GM23338 (cell line): ENCODE results near the gene GPR39. TPM values are rescaled to one million over a fixed set of nuclear protein-coding genes. Genes with fewer than 3 reads are reported as not detected.

Experiments
- ATAC-seq: fragments of 200-7000 bp; cut with Tn5 transposase; 3 replicates; pipeline ENCODE4 v1.9.1; 2020
- DNase-seq: peaks from one replicate; pipeline ENCODE4 v3.0.0-alpha.2; 2015; ENCODE audit warnings: low spot score
- H2AFZ ChIP-seq: fragments of 200-600 bp; sonication (generic); 2 replicates; pipeline ENCODE4 v1.8.0; 2016; ENCODE audit warnings: antibody characterized with exemption, mild to moderate bottlenecking, moderate library complexity
- H3F3A ChIP-seq: fragments of 200-600 bp; sonication (generic); replicated peaks from 2 replicates; pipeline ENCODE4 v1.8.0; 2017; ENCODE audit warnings: antibody characterized with exemption, mixed run types, low read depth
- H3K27ac ChIP-seq: fragments of 200-600 bp; sonication (generic); 2 replicates; pipeline ENCODE4 v1.6.1; 2016; ENCODE audit warnings: low read depth
- H3K27me3 ChIP-seq: fragments of 200-600 bp; sonication (generic); 2 replicates; pipeline ENCODE4 v1.8.0; 2016; ENCODE audit warnings: mild to moderate bottlenecking, mixed run types, moderate library complexity; ENCODE audit not compliant: insufficient read depth
- H3K36me3 ChIP-seq: fragments of 200-600 bp; sonication (generic); 2 replicates; pipeline ENCODE4 v1.8.0; 2016; ENCODE audit warnings: mild to moderate bottlenecking; ENCODE audit not compliant: insufficient read depth
- H3K4me1 ChIP-seq: fragments of 200-600 bp; sonication (generic); 2 replicates; pipeline ENCODE4 v1.8.0; 2016; ENCODE audit warnings: mild to moderate bottlenecking, moderate library complexity; ENCODE audit not compliant: insufficient read depth
- H3K4me2 ChIP-seq: fragments of 200-600 bp; sonication (generic); 2 replicates; pipeline ENCODE4 v1.7.1; 2017; ENCODE audit warnings: mixed run types
- H3K4me3 ChIP-seq: fragments of 200-600 bp; sonication (generic); 2 replicates; pipeline ENCODE4 v1.6.1; 2016; ENCODE audit warnings: mixed run types
- H3K79me2 ChIP-seq: fragments of 200-600 bp; sonication (generic); replicated peaks from 2 replicates; pipeline ENCODE4 v1.8.0; 2017; ENCODE audit warnings: mild to moderate bottlenecking; ENCODE audit not compliant: insufficient read depth
- H3K9me2 ChIP-seq: fragments of 200-600 bp; sonication (generic); 2 replicates; pipeline ENCODE4 v1.8.0; 2017; ENCODE audit not compliant: insufficient read depth
- H4K20me1 ChIP-seq: fragments of 200-600 bp; sonication (generic); replicated peaks from 2 replicates; pipeline ENCODE4 v1.8.0; 2017; ENCODE audit warnings: mild to moderate bottlenecking; ENCODE audit not compliant: insufficient read depth
- H3K27ac Mint-ChIP-seq: 2 replicates; pipeline ENCODE4 v1.8.0; 2020; ENCODE audit warnings: inconsistent platforms, mild to moderate bottlenecking, moderate library complexity, mixed read lengths
- H3K27me3 Mint-ChIP-seq: 3 replicates; pipeline ENCODE4 v1.8.0; 2022; ENCODE audit warnings: low read depth, mild to moderate bottlenecking, moderate library complexity, mixed read lengths, inconsistent platforms; ENCODE audit not compliant: insufficient read depth, poor library complexity
- H3K36me3 Mint-ChIP-seq: 3 replicates; pipeline ENCODE4 v1.8.0; 2021; ENCODE audit warnings: low read depth, mild to moderate bottlenecking, inconsistent platforms, moderate library complexity, mixed read lengths
- H3K4me1 Mint-ChIP-seq: 3 replicates; pipeline ENCODE4 v1.8.0; 2020; ENCODE audit warnings: mild to moderate bottlenecking, inconsistent platforms, mixed read lengths
- H3K4me3 Mint-ChIP-seq: 3 replicates; pipeline ENCODE4 v1.8.0; 2021; ENCODE audit warnings: moderate library complexity, mild to moderate bottlenecking, inconsistent platforms, mixed read lengths
- H3K9me3 Mint-ChIP-seq: 3 replicates; pipeline ENCODE4 v1.8.0; 2020; ENCODE audit warnings: moderate library complexity, mild to moderate bottlenecking, inconsistent platforms, mixed read lengths
- CREB1 ChIP-seq: fragments of 250-450 bp; sonication (Bioruptor Pico); IDR thresholded peaks from 2 replicates; pipeline ENCODE4 v1.5.0; 2020; ENCODE audit warnings: low read depth, mild to moderate bottlenecking, moderate library complexity
- ETS1 ChIP-seq: IDR thresholded peaks from 2 replicates; pipeline ENCODE4 v1.6.1; 2016; ENCODE audit warnings: antibody characterized with exemption
- EZH2 ChIP-seq: fragments of 200-600 bp; sonication (generic); IDR thresholded peaks from one replicate; pipeline ENCODE4 v1.8.0; 2017; ENCODE audit warnings: antibody characterized with exemption, mild to moderate bottlenecking, low read depth; ENCODE audit not compliant: unreplicated experiment
- EZH2phosphoT487 ChIP-seq: fragments of 200-600 bp; sonication (generic); IDR thresholded peaks from one replicate; pipeline ENCODE4 v1.8.1; 2018; ENCODE audit warnings: antibody characterized with exemption; ENCODE audit not compliant: unreplicated experiment
- JUNB ChIP-seq: IDR thresholded peaks from one replicate; pipeline ENCODE4 v1.6.1; 2016; ENCODE audit warnings: antibody characterized with exemption; ENCODE audit not compliant: unreplicated experiment
- NANOG ChIP-seq: IDR thresholded peaks from 2 replicates; pipeline ENCODE4 v1.6.1; 2016; ENCODE audit warnings: antibody characterized with exemption, borderline replicate concordance
- STAT1 ChIP-seq: IDR thresholded peaks from one replicate; pipeline ENCODE4 v1.6.1; 2016; ENCODE audit warnings: antibody characterized with exemption; ENCODE audit not compliant: unreplicated experiment
- ZNF114 ChIP-seq: fragments of 250-450 bp; sonication (Bioruptor Pico); IDR thresholded peaks from 2 replicates; pipeline ENCODE4 v1.5.0; 2020; ENCODE audit warnings: mild to moderate bottlenecking, moderate library complexity
- polyA plus RNA-seq: library from polyadenylated mRNA; unstranded; fragments of >200 nt; fragmentation: Nextera tagmentation; extraction: Ambion mirVana; gene quantifications from 2 replicates; pipeline ENCODE4 v1.2.1, GENCODE V29; 2016
- total RNA-seq: library from RNA; depleted of rRNA; stranded (reverse); fragments of >200 nt; shearing (Covaris generic); gene quantifications from 2 replicates; pipeline ENCODE4 v1.2.3, GENCODE V29; 2014
- TF ChIP-seq, protein P1 (sequence below): fragments of 250-450 bp; sonication (Bioruptor Pico); IDR thresholded peaks from 2 replicates; pipeline ENCODE4 v1.5.0; 2020; ENCODE audit warnings: mild to moderate bottlenecking, moderate library complexity
- TF ChIP-seq, protein P2 (sequence below): IDR thresholded peaks from one replicate; pipeline ENCODE4 v1.6.1; 2018; ENCODE audit warnings: antibody characterized with exemption; ENCODE audit not compliant: unreplicated experiment

GPR39 gene
- total and polyA plus RNA-seq, 2 experiments from 2014 or later, result 0.55 to 1.9 TPM

DNA sequence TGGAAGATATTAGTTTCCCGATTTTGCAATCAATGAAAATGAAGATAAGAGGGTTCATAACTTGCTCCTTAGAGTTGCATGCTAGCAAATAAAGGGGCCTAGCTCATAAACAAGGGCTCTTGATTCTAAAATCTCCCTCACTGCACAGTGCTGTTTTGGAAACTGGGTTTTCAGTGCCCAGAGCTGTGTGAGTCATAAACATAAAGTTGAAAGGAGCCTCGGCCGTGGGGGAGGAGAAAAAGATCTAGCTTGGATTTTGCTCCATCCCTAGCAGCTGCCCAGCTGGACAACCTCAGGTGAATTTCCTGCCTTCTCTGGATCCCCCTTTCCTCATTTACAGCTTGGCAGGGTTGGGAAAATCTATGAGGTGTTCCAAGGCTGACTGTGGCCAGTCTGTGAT lies 210.9 kb downstream of the GPR39 start (continued):
- TF ChIP-seq, protein P1, sequence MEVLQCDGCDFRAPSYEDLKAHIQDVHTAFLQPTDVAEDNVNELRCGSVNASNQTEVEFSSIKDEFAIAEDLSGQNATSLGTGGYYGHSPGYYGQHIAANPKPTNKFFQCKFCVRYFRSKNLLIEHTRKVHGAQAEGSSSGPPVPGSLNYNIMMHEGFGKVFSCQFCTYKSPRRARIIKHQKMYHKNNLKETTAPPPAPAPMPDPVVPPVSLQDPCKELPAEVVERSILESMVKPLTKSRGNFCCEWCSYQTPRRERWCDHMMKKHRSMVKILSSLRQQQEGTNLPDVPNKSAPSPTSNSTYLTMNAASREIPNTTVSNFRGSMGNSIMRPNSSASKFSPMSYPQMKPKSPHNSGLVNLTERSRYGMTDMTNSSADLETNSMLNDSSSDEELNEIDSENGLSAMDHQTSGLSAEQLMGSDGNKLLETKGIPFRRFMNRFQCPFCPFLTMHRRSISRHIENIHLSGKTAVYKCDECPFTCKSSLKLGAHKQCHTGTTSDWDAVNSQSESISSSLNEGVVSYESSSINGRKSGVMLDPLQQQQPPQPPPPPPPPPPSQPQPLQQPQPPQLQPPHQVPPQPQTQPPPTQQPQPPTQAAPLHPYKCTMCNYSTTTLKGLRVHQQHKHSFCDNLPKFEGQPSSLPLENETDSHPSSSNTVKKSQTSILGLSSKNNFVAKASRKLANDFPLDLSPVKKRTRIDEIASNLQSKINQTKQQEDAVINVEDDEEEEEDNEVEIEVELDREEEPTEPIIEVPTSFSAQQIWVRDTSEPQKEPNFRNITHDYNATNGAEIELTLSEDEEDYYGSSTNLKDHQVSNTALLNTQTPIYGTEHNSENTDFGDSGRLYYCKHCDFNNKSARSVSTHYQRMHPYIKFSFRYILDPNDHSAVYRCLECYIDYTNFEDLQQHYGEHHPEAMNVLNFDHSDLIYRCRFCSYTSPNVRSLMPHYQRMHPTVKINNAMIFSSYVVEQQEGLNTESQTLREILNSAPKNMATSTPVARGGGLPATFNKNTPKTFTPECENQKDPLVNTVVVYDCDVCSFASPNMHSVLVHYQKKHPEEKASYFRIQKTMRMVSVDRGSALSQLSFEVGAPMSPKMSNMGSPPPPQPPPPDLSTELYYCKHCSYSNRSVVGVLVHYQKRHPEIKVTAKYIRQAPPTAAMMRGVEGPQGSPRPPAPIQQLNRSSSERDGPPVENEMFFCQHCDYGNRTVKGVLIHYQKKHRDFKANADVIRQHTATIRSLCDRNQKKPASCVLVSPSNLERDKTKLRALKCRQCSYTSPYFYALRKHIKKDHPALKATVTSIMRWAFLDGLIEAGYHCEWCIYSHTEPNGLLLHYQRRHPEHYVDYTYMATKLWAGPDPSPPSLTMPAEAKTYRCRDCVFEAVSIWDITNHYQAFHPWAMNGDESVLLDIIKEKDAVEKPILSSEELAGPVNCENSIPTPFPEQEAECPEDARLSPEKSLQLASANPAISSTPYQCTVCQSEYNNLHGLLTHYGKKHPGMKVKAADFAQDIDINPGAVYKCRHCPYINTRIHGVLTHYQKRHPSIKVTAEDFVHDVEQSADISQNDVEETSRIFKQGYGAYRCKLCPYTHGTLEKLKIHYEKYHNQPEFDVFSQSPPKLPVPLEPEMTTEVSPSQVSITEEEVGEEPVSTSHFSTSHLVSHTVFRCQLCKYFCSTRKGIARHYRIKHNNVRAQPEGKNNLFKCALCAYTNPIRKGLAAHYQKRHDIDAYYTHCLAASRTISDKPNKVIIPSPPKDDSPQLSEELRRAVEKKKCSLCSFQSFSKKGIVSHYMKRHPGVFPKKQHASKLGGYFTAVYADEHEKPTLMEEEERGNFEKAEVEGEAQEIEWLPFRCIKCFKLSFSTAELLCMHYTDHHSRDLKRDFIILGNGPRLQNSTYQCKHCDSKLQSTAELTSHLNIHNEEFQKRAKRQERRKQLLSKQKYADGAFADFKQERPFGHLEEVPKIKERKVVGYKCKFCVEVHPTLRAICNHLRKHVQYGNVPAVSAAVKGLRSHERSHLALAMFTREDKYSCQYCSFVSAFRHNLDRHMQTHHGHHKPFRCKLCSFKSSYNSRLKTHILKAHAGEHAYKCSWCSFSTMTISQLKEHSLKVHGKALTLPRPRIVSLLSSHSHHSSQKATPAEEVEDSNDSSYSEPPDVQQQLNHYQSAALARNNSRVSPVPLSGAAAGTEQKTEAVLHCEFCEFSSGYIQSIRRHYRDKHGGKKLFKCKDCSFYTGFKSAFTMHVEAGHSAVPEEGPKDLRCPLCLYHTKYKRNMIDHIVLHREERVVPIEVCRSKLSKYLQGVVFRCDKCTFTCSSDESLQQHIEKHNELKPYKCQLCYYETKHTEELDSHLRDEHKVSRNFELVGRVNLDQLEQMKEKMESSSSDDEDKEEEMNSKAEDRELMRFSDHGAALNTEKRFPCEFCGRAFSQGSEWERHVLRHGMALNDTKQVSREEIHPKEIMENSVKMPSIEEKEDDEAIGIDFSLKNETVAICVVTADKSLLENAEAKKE (CRISPR knock-in tag), result no peak
- TF ChIP-seq ETS1, result no peak
- TF ChIP-seq EZH2, result no peak
- TF ChIP-seq NANOG, result no peak

- Mint-ChIP-seq H3K27me3 (peaks cover 2% of the 10 kb centered on the region), H3K4me3 (no peak overlapping the region), H3K27ac (no peak overlapping the region), H3K36me3 (no peaks in the 10 kb centered on the region), H3K4me1 (peaks cover 9% of the 10 kb centered on the region; the same call in 2 of the 3 replicates), H3K9me3 (peaks cover 3% of the 10 kb centered on the region; the same call in 1 of the 3 replicates)
- no peaks in the 10 kb centered on the region for H3K36me3 ChIP-seq
- no peaks in the 10 kb centered on the region for H3K27me3 ChIP-seq
- peaks cover 29% of the 10 kb centered on the region; the same call in 1 of the 2 replicates for H3K9me2 ChIP-seq
- peaks cover 14% of the 10 kb centered on the region; the same call in 1 of the 2 replicates for H3K4me1 ChIP-seq
- peak overlapping the region; percentile 69 for H2AFZ ChIP-seq
- no peak overlapping the region for H3K4me3 ChIP-seq
- no peaks in the 10 kb centered on the region for H4K20me1 ChIP-seq
- no peak for ATAC-seq
- no peaks in the 10 kb centered on the region for H3K79me2 ChIP-seq
- DNase-seq, result no peak
- H3K4me2 ChIP-seq, result peak overlapping the region; percentile 35; the same call in 1 of the 2 replicates
- no peaks in the 10 kb centered on the region for H3F3A ChIP-seq
- no peak overlapping the region for H3K27ac ChIP-seq
- TF ChIP-seq JUNB, result no peak
- TF ChIP-seq, protein P2, sequence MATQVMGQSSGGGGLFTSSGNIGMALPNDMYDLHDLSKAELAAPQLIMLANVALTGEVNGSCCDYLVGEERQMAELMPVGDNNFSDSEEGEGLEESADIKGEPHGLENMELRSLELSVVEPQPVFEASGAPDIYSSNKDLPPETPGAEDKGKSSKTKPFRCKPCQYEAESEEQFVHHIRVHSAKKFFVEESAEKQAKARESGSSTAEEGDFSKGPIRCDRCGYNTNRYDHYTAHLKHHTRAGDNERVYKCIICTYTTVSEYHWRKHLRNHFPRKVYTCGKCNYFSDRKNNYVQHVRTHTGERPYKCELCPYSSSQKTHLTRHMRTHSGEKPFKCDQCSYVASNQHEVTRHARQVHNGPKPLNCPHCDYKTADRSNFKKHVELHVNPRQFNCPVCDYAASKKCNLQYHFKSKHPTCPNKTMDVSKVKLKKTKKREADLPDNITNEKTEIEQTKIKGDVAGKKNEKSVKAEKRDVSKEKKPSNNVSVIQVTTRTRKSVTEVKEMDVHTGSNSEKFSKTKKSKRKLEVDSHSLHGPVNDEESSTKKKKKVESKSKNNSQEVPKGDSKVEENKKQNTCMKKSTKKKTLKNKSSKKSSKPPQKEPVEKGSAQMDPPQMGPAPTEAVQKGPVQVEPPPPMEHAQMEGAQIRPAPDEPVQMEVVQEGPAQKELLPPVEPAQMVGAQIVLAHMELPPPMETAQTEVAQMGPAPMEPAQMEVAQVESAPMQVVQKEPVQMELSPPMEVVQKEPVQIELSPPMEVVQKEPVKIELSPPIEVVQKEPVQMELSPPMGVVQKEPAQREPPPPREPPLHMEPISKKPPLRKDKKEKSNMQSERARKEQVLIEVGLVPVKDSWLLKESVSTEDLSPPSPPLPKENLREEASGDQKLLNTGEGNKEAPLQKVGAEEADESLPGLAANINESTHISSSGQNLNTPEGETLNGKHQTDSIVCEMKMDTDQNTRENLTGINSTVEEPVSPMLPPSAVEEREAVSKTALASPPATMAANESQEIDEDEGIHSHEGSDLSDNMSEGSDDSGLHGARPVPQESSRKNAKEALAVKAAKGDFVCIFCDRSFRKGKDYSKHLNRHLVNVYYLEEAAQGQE, result no peak
- no peak for TF ChIP-seq CREB1 (CRISPR knock-in tag)
- no peak for TF ChIP-seq EZH2phosphoT487
- TF ChIP-seq EZH2, result no peak
- no peak for TF ChIP-seq ZNF114 (CRISPR knock-in tag)
- TF ChIP-seq STAT1, result no peak
Measured at GRCh38 chr2:132632000-132632649, 215.5 kb downstream of the GPR39 start.
